Brain microvascular endothelial cell (primary cell): Measurements from ENCODE around the gene DNMT3A.
"Not testable (repeated sequence)": the region's sequence is repeated elsewhere in the genome, so short reads cannot be mapped to it uniquely, and the experiment has no call there.

Experiments used
- DNase-seq: peaks from one replicate; pipeline ENCODE4 v3.0.0-alpha.2; 2020
- H3K27ac ChIP-seq: fragments of 250-450 bp; sonication (Bioruptor Pico); 2 replicates; pipeline ENCODE4 v1.5.1; 2020; ENCODE audit warnings: mild to moderate bottlenecking, moderate library complexity
- H3K27me3 ChIP-seq: fragments of 250-450 bp; sonication (Bioruptor Pico); replicated peaks from 2 replicates; pipeline ENCODE4 v1.5.1; 2020; ENCODE audit warnings: mild to moderate bottlenecking
- H3K36me3 ChIP-seq: fragments of 250-450 bp; sonication (Bioruptor Pico); replicated peaks from 2 replicates; pipeline ENCODE4 v1.5.1; 2020; ENCODE audit warnings: mild to moderate bottlenecking
- H3K4me3 ChIP-seq: 2 replicates; pipeline ENCODE4 v1.5.1; 2011; ENCODE audit warnings: low read depth, mild to moderate bottlenecking, control low read depth, low read length, moderate library complexity
- in situ Hi-C: cut with HindIII; loops from 2 replicates; pipeline ENCODE4 v1.10.0; 2017; ENCODE audit warnings: low sequenced_read_pairs, low pct_ligation_motif_present
- TF ChIP-seq, protein P1 (sequence below): IDR thresholded peaks from 2 replicates; pipeline ENCODE4 v1.5.1; 2011; ENCODE audit warnings: low read depth, mild to moderate bottlenecking, moderate library complexity, low read length, control low read depth, inconsistent platforms; ENCODE audit errors: missing control alignments

Gene DNMT3A

DNA sequence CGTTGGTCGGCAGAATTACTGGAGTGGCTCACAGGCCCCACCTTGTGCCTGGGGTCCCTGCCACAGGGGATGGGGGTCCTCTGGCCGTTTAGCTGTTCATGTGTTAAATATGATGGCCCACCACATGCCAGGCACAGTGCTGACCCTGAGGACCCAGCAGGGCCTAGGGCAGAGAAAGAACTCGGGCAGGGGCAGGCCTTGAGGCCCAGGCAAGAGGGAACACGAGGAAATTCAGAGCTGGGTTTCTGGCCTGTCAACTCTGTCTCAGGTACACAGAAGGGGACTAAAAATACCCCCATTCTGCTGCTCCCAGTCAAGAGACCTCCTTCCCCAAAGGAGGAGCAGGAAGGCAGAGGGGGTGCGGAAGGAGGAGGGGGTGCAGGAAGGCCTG, 66.2 kb downstream of the DNMT3A start:
- Histone ChIP-seq H3K27me3 (no peaks in the 10 kb centered on the region), H3K4me3 (no peak overlapping the region), H3K27ac (no peak overlapping the region), H3K36me3 (no peaks in the 10 kb centered on the region)
- no peak for DNase-seq
- TF ChIP-seq, protein P1, sequence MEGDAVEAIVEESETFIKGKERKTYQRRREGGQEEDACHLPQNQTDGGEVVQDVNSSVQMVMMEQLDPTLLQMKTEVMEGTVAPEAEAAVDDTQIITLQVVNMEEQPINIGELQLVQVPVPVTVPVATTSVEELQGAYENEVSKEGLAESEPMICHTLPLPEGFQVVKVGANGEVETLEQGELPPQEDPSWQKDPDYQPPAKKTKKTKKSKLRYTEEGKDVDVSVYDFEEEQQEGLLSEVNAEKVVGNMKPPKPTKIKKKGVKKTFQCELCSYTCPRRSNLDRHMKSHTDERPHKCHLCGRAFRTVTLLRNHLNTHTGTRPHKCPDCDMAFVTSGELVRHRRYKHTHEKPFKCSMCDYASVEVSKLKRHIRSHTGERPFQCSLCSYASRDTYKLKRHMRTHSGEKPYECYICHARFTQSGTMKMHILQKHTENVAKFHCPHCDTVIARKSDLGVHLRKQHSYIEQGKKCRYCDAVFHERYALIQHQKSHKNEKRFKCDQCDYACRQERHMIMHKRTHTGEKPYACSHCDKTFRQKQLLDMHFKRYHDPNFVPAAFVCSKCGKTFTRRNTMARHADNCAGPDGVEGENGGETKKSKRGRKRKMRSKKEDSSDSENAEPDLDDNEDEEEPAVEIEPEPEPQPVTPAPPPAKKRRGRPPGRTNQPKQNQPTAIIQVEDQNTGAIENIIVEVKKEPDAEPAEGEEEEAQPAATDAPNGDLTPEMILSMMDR, result no peak
- in situ Hi-C loops, result no loop called here

- DNase-seq, result no peak
- no peak overlapping the region for H3K27ac ChIP-seq
- TF ChIP-seq, protein P1, result no peak
- H3K27me3 ChIP-seq, result no peaks in the 10 kb centered on the region
- no peak overlapping the region for H3K4me3 ChIP-seq
- in situ Hi-C loops, result no loop called here
- H3K36me3 ChIP-seq, result no peaks in the 10 kb centered on the region
Measured at GRCh38 chr2:25274868-25275574, 66.7 kb downstream of the DNMT3A start.

DNA sequence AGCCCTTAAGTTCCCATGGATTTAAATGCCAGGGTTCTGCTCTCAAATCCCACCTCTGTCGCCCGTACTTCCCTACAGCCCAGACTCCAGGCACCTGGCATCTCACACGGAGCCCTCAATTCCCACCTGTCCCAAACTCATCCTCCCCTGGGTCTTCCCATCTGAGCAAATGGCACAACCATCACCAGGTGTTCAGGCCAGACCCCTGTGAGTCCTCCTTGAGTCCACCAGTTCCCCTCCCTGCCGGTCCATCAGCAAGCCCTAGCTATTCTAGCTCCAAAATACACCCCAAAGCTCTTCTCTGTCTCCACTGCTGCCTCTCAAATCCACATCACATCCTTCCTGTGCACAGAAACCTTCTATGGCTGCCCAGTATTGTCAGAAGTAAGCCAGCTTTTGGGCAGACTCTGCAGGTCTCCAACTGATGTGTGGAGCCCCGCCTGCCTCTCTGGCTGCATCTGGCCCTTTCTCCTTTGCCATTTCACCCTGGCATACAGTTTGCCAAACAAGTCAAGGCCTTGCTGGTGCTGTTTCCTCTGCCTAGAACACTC, 67.7 kb downstream of the DNMT3A start:
- no peak for DNase-seq
- TF ChIP-seq, protein P1, result no peak
- in situ Hi-C loops, result no loop called here
- Histone ChIP-seq H3K4me3 (no peak overlapping the region), H3K27ac (no peak overlapping the region), H3K36me3 (no peaks in the 10 kb centered on the region), H3K27me3 (no peaks in the 10 kb centered on the region)

- in situ Hi-C loops, DNase-seq, H3K4me3 ChIP-seq, H3K27me3 ChIP-seq, H3K36me3 ChIP-seq, H3K27ac ChIP-seq: not testable (repeated sequence)
Measured at GRCh38 chr2:25272705-25273104, 69.0 kb downstream of the DNMT3A start.

GRCh38 chr2:25270061-25270460, 71.7 kb downstream of the DNMT3A start:
- Histone ChIP-seq H3K36me3 (no peaks in the 10 kb centered on the region), H3K4me3 (no peak overlapping the region), H3K27me3 (no peaks in the 10 kb centered on the region), H3K27ac (no peak overlapping the region)
- DNase-seq, result no peak
- in situ Hi-C loops, result no loop called here
- TF ChIP-seq, protein P1, result no peak

- TF ChIP-seq, protein P1, result no peak
- H3K27me3 ChIP-seq, result no peaks in the 10 kb centered on the region
- no peak for DNase-seq
- H3K36me3 ChIP-seq, result no peaks in the 10 kb centered on the region
- in situ Hi-C loops, result no loop called here
- H3K4me3 ChIP-seq, result no peak overlapping the region
- no peak overlapping the region for H3K27ac ChIP-seq
Measured at GRCh38 chr2:25269233-25269632, 72.5 kb downstream of the DNMT3A start.
